GM12878 (cell line): ENCODE results near the gene PPIG. TPM values are rescaled to one million over a fixed set of nuclear protein-coding genes. Genes with fewer than 3 reads are reported as not detected.
A peak's percentile ranks its signal among the peaks of the same experiment; 100 is the strongest.

Experiments
- ATAC-seq: fragments of 200-7000 bp; cut with Tn5 transposase; 3 replicates; pipeline ENCODE4 v1.9.1; 2020; ENCODE audit warnings: mild to moderate bottlenecking, moderate library complexity
- BruUV-seq: library from RNA; stranded (reverse); fragments of 400-500 nt; replicated peaks from 2 replicates; lab custom pipeline; 2021; lab: Mats Ljungman, UMichigan
- CTCF ChIA-PET: fragments of 300-600 bp; sonication (Branson Sonifier 250); formaldehyde crosslinking; extraction: SDS; loops from one replicate; lab custom pipeline; 2021; ENCODE audit warnings: inconsistent platforms; lab: Yijun Ruan, JAX
- POLR2A ChIA-PET: fragments of 350-600 bp; formaldehyde crosslinking; extraction: SDS; loops from one replicate; lab custom pipeline; 2021; ENCODE audit warnings: inconsistent platforms; lab: Charles Lee
- RAD21 ChIA-PET: fragments of 300-600 bp; sonication (Branson Sonifier 250); formaldehyde crosslinking; loops from one replicate; lab custom pipeline; 2023; ENCODE audit warnings: antibody characterized with exemption; ENCODE audit not compliant: unreplicated experiment; lab: Charles Lee
- SMC1A ChIA-PET: fragments of 300-600 bp; sonication (Branson Sonifier 250); formaldehyde crosslinking; loops from one replicate; lab custom pipeline; 2023; ENCODE audit not compliant: unreplicated experiment, uncharacterized antibody; lab: Charles Lee
- DNase-seq: peaks from one replicate; pipeline ENCODE4 v3.0.0-alpha.2; 2011; ENCODE audit warnings: low read depth, low spot score
- FAIRE-seq: peaks from 3 replicates; lab custom pipeline; 2011; peaks lifted over from hg19 to GRCh38; lab: Jason Lieb, UNC
- H2AFZ ChIP-seq: 2 replicates; pipeline ENCODE4 v1.6.0; 2011; ENCODE audit warnings: low read depth, low read length, control low read depth; ENCODE audit not compliant: control insufficient read depth
- H3K27ac ChIP-seq: 2 replicates; pipeline ENCODE4 v1.5.1; 2011; ENCODE audit warnings: control low read depth; ENCODE audit not compliant: control insufficient read depth, insufficient read depth
- H3K27me3 ChIP-seq, 2 experiments: replicated peaks in 1 of 2; 2 replicates each; pipeline versions ENCODE4 v1.6.0 to v1.6.1; 2011; ENCODE audit warnings: low read length in 1 of 2; ENCODE audit not compliant: control insufficient read depth in 2 of 2, insufficient read depth in 2 of 2
- H3K36me3 ChIP-seq, 2 experiments: 2 replicates each; pipeline ENCODE4 v1.5.1; 2011; ENCODE audit warnings: low read length in 1 of 2; ENCODE audit not compliant: control insufficient read depth in 2 of 2, insufficient read depth in 2 of 2
- H3K4me1 ChIP-seq: 2 replicates; pipeline ENCODE4 v1.6.1; 2011; ENCODE audit warnings: mild to moderate bottlenecking, low read length, moderate library complexity, mixed read lengths; ENCODE audit not compliant: control insufficient read depth, insufficient read depth
- H3K4me2 ChIP-seq: 2 replicates; pipeline ENCODE4 v1.6.0; 2011; ENCODE audit warnings: control low read depth; ENCODE audit not compliant: control insufficient read depth, insufficient read depth
- H3K4me3 ChIP-seq: fragments of 200-600 bp; sonication (generic); 2 replicates; pipeline ENCODE4 v1.5.1; 2016
- H3K79me2 ChIP-seq: 2 replicates; pipeline ENCODE4 v1.6.0; 2011; ENCODE audit warnings: low read length; ENCODE audit not compliant: control insufficient read depth, insufficient read depth
- H3K9ac ChIP-seq: 2 replicates; pipeline ENCODE4 v1.8.0; 2011; ENCODE audit warnings: low read length, control low read depth, mixed read lengths; ENCODE audit not compliant: control insufficient read depth, insufficient read depth
- H3K9me3 ChIP-seq: replicated peaks from 3 replicates; pipeline ENCODE4 v1.5.1; 2011; ENCODE audit warnings: mild to moderate bottlenecking, low read length; ENCODE audit not compliant: control insufficient read depth, insufficient read depth
- H4K20me1 ChIP-seq: 2 replicates; pipeline ENCODE4 v1.6.0; 2011; ENCODE audit not compliant: control insufficient read depth, insufficient read depth
- CHD1 ChIP-seq: IDR thresholded peaks from 2 replicates; pipeline ENCODE4 v1.6.1; 2012; ENCODE audit warnings: low read depth, low read length, improper control_type of control experiment
- HDAC2 ChIP-seq: fragments of 200-600 bp; sonication (generic); IDR thresholded peaks from 2 replicates; pipeline ENCODE4 v1.6.1; 2017
- NR2C2 ChIP-seq: IDR thresholded peaks from 2 replicates; pipeline ENCODE4 v1.6.1; 2011; ENCODE audit warnings: borderline replicate concordance, low read depth; ENCODE audit not compliant: control insufficient read depth, insufficient read length
- RUNX3 ChIP-seq: IDR thresholded peaks from 2 replicates; pipeline ENCODE4 v1.6.1; 2012; ENCODE audit warnings: low read length, inconsistent platforms
- SMAD1 ChIP-seq: fragments of 450-650 bp; IDR thresholded peaks from 2 replicates; pipeline ENCODE4 v1.6.1; 2018; ENCODE audit warnings: mild to moderate bottlenecking, low read depth; ENCODE audit not compliant: partially characterized antibody
- SUPT20H ChIP-seq: IDR thresholded peaks from 2 replicates; pipeline ENCODE4 v1.6.1; 2011; ENCODE audit warnings: low read depth, mild to moderate bottlenecking, low read length, moderate library complexity, borderline replicate concordance; ENCODE audit not compliant: control insufficient read depth
- TCF7 ChIP-seq: IDR thresholded peaks from 2 replicates; pipeline ENCODE4 v1.6.1; 2014; ENCODE audit warnings: antibody characterized with exemption, borderline replicate concordance
- WGBS: methylation state at CpG from one replicate; pipeline ENCODE4 v1.1.6; 2016; ENCODE audit warnings: low lambda C conversion rate; ENCODE audit not compliant: insufficient replicate concordance, insufficient coverage; ENCODE audit errors: missing lambda C conversion rate; 5-methylcytosine and 5-hydroxymethylcytosine counted together
- in situ Hi-C: fragments of 300-500 bp; cut with MboI; formaldehyde crosslinking; loops from 9 replicates; pipeline ENCODE4 v1.14.3; 2018; ENCODE audit warnings: mixed read lengths
- intact Hi-C: fragments of 100-400 bp; cut with micrococcal nuclease; formaldehyde crosslinking; loops from one replicate; pipeline ENCODE4 v1.14.2; 2022; ENCODE audit not compliant: unreplicated experiment
- polyA plus RNA-seq, 11 experiments: library from polyadenylated mRNA; depleted of rRNA in 4 of 11; unstranded in 6 of 11; stranded (reverse) in 5 of 11; fragments of >200 nt; fragmentation: Nextera tagmentation in 4 of 11; fragmentation: Illumina TruSeq in 1 of 11; extraction: Ambion mirVana in 4 of 11; extraction: Trizol in 1 of 11; gene quantifications; 1 replicate in 1 of 11; 2 replicates in 10 of 11; pipeline versions ENCODE4 v1.2.1 to v1.2.3, GENCODE V29; 2011 to 2016; ENCODE audit warnings: inconsistent platforms in 2 of 11, missing spikeins in 2 of 11, low read depth in 1 of 11
- total RNA-seq, 4 experiments: library from RNA; depleted of rRNA in 3 of 4; stranded (reverse); fragments of >200 nt in 3 of 4; fragmentation: Illumina TruSeq in 1 of 4; extraction: Trizol in 1 of 4; gene quantifications; 2 replicates each; pipeline versions ENCODE4 v1.2.1 to v1.2.3, GENCODE V29; 2013 to 2021

Gene PPIG
- total and polyA plus RNA-seq, 10 of the 15 experiments (the other 5 are each of a cell fraction or from before 2014, with no cell fraction given): 22.3 to 147 (median 95.2) TPM

GRCh38 chr2:169683054-169683424 lies 98.9 kb downstream of the PPIG start:
- ChIA-PET POLR2A (no interaction called here), SMC1A (interaction anchor here (0.9 to 1.6 kb wide), 2 partner anchors 8 to 16 kb away, joined by 3 to 4 read pairs; no protein-coding TSS in a partner anchor), RAD21 (no interaction called here)
- ATAC-seq (peak; percentile 51), DNase-seq (no peak)
- Histone ChIP-seq H4K20me1 (no peaks in the 10 kb centered on the region), H3K4me1 (no peaks in the 10 kb centered on the region)
- in situ Hi-C loops: no loop called here
- 1% methylated on average over 3 of the region's 3 CpGs for WGBS
- TF ChIP-seq TCF7 (no peak), SUPT20H (no peak), CHD1 (no peak), RUNX3 (peak; percentile 34), HDAC2 (no peak), SMAD1 (no peak), NR2C2 (no peak)
- TF ChIP-seq, all 136 proteins: peak for 1
- no peaks in the 10 kb centered on the region for H3K27me3 ChIP-seq
- H2AFZ ChIP-seq: no peak overlapping the region
- FAIRE-seq: peak; percentile 23
- H3K9me3 ChIP-seq: no peaks in the 10 kb centered on the region
- H3K36me3 ChIP-seq: no peaks in the 10 kb centered on the region
- no peak overlapping the region for H3K9ac ChIP-seq
- no peak overlapping the region for H3K4me2 ChIP-seq
- H3K79me2 ChIP-seq: no peaks in the 10 kb centered on the region
- no TSS peak for BruUV-seq
- H3K4me3 ChIP-seq: no peak overlapping the region
- CTCF ChIA-PET: no interaction called here
- intact Hi-C loops: no loop called here
- H3K27ac ChIP-seq: no peak overlapping the region
